Tibial artery (tissue), 4 donors: ENCODE results near the gene SLC44A4.

ENCODE experiments used
- DNase-seq, 2 donors: peaks; one replicate each; pipeline ENCODE4 v3.0.0-alpha.2; 2019
- H3K27ac ChIP-seq, 2 donors: fragments of 200-600 bp; sonication (generic) in 1 of 2; 1 replicate in 1 of 2; 2 replicates in 1 of 2; pipeline ENCODE4 v1.5.1; 2018 to 2019; ENCODE audit warnings: mild to moderate bottlenecking in 1 of 2
- H3K27me3 ChIP-seq, 2 donors: fragments of 200-600 bp; sonication (generic) in 1 of 2; one replicate each; pipeline versions ENCODE4 v1.5.1 to v1.6.0; 2016 to 2019
- H3K36me3 ChIP-seq, 3 donors: fragments of 200-600 bp; sonication (generic) in 2 of 3; one replicate each; pipeline ENCODE4 v1.5.1; 2016 to 2019; ENCODE audit warnings: mild to moderate bottlenecking in 2 of 3
- H3K4me1 ChIP-seq, 4 donors: fragments of 200-600 bp; sonication (generic) in 2 of 4; 1 replicate in 3 of 4; 2 replicates in 1 of 4; pipeline ENCODE4 v1.5.1; 2016 to 2019
- H3K4me3 ChIP-seq, 2 donors: fragments of 200-600 bp; sonication (generic) in 1 of 2; 1 replicate in 1 of 2; 2 replicates in 1 of 2; pipeline ENCODE4 v1.5.1; 2018 to 2019; ENCODE audit warnings: mild to moderate bottlenecking in 2 of 2
- H3K9me3 ChIP-seq, 3 donors: fragments of 200-600 bp; sonication (generic) in 1 of 3; one replicate each; pipeline ENCODE4 v1.5.1; 2016 to 2019
- intact Hi-C: fragments of 100-400 bp; cut with DNase I; formaldehyde crosslinking; loops from one replicate; pipeline ENCODE4 v1.15.0; 2023; ENCODE audit warnings: low total_unique reads
- TF ChIP-seq, protein P1 (sequence below), 2 experiments: fragments of 200-600 bp in 1 of 2; fragments of 450-650 bp in 1 of 2; IDR thresholded peaks; one replicate each; pipeline ENCODE4 v1.5.1; 2017 to 2019; ENCODE audit warnings: antibody characterized with exemption in 2 of 2, mild to moderate bottlenecking in 1 of 2, moderate library complexity in 1 of 2

SLC44A4 gene

GRCh38 chr6:31920811-31921210, 42.0 kb upstream of the SLC44A4 start:
- no peak overlapping the region for H3K27ac ChIP-seq
- H3K4me3 ChIP-seq: no peak overlapping the region
- H3K9me3 ChIP-seq: no peaks in the 10 kb centered on the region
- H3K36me3 ChIP-seq: no peaks in the 10 kb centered on the region
- intact Hi-C loops: no loop called here
- no peaks in the 10 kb centered on the region for H3K4me1 ChIP-seq
- peaks cover 0 to under 1% of the 10 kb centered on the region in 2 donors for H3K27me3 ChIP-seq
- no peak for DNase-seq
- TF ChIP-seq, protein P1, sequence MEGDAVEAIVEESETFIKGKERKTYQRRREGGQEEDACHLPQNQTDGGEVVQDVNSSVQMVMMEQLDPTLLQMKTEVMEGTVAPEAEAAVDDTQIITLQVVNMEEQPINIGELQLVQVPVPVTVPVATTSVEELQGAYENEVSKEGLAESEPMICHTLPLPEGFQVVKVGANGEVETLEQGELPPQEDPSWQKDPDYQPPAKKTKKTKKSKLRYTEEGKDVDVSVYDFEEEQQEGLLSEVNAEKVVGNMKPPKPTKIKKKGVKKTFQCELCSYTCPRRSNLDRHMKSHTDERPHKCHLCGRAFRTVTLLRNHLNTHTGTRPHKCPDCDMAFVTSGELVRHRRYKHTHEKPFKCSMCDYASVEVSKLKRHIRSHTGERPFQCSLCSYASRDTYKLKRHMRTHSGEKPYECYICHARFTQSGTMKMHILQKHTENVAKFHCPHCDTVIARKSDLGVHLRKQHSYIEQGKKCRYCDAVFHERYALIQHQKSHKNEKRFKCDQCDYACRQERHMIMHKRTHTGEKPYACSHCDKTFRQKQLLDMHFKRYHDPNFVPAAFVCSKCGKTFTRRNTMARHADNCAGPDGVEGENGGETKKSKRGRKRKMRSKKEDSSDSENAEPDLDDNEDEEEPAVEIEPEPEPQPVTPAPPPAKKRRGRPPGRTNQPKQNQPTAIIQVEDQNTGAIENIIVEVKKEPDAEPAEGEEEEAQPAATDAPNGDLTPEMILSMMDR (IDR thresholded peaks at IDR 0.05): no peak

- Histone ChIP-seq H3K4me3 (no peak overlapping the region), H3K27ac (no peak overlapping the region)
- intact Hi-C loops: no loop called here
Observed at GRCh38 chr6:31919624-31920303, 41.0 kb upstream of the SLC44A4 start.

GRCh38 chr6:31918069-31918720, 39.4 kb upstream of the SLC44A4 start:
- Histone ChIP-seq H3K9me3 (no peaks in the 10 kb centered on the region), H3K27ac (no peak overlapping the region), H3K27me3 (peaks cover 0 to 2% of the 10 kb centered on the region in 2 donors), H3K4me1 (no peaks in the 10 kb centered on the region), H3K4me3 (no peak overlapping the region), H3K36me3 (no peaks in the 10 kb centered on the region)
- TF ChIP-seq, protein P1 (IDR thresholded peaks at IDR 0.05): no peak
- DNase-seq: no peak
- intact Hi-C loops: no loop called here

More at GRCh38 chr6:31919624-31920303, 41.0 kb upstream of the SLC44A4 start:
- DNase-seq: no peak
- Histone ChIP-seq H3K27me3 (peaks cover 0 to 2% of the 10 kb centered on the region in 2 donors), H3K9me3 (no peaks in the 10 kb centered on the region), H3K4me1 (no peaks in the 10 kb centered on the region), H3K36me3 (no peaks in the 10 kb centered on the region)
- TF ChIP-seq, protein P1 (IDR thresholded peaks at IDR 0.05): no peak

- Histone ChIP-seq H3K27ac (no peak overlapping the region), H3K36me3 (no peaks in the 10 kb centered on the region), H3K4me1 (peaks cover 0 to 10% (median 5%) of the 10 kb centered on the region in 4 donors), H3K4me3 (no peak overlapping the region), H3K27me3 (peaks cover 0 to 2% of the 10 kb centered on the region in 2 donors), H3K9me3 (no peaks in the 10 kb centered on the region)
- TF ChIP-seq, protein P1 (IDR thresholded peaks at IDR 0.05): no peak
- DNase-seq: no peak
- intact Hi-C loops: no loop called here
Observed at GRCh38 chr6:31915756-31916155, 37.0 kb upstream of the SLC44A4 start.

GRCh38 chr6:31915351-31915750, 36.6 kb upstream of the SLC44A4 start:
- intact Hi-C loops: no loop called here
- H3K4me1 ChIP-seq: peaks cover 0 to 13% (median 5%) of the 10 kb centered on the region in 4 donors
- TF ChIP-seq, protein P1 (IDR thresholded peaks at IDR 0.05): no peak
- no peak overlapping the region for H3K4me3 ChIP-seq
- H3K9me3 ChIP-seq: no peaks in the 10 kb centered on the region
- peaks cover 0 to 2% of the 10 kb centered on the region in 2 donors for H3K27me3 ChIP-seq
- no peaks in the 10 kb centered on the region for H3K36me3 ChIP-seq
- no peak for DNase-seq
- no peak overlapping the region for H3K27ac ChIP-seq
